DND-41 (cell line): ENCODE measurements around the gene ZNF660.

Experiments
- EZH2 ChIP-seq: IDR thresholded peaks from 3 replicates; pipeline ENCODE4 v1.6.1; 2012; ENCODE audit warnings: borderline replicate concordance, low read depth, mild to moderate bottlenecking, moderate library complexity, low read length, inconsistent platforms; ENCODE audit not compliant: severe bottlenecking
- TF ChIP-seq, protein P1 (sequence below): IDR thresholded peaks from 2 replicates; pipeline ENCODE4 v1.5.1; 2012; ENCODE audit warnings: borderline replicate concordance, low read length, moderate library complexity, mild to moderate bottlenecking; ENCODE audit not compliant: poor library complexity, severe bottlenecking; ENCODE audit errors: extremely low read depth

GRCh38 chr3:44576613-44577012, 8.2 kb upstream of the ZNF660 start:
- TF ChIP-seq, protein P1, sequence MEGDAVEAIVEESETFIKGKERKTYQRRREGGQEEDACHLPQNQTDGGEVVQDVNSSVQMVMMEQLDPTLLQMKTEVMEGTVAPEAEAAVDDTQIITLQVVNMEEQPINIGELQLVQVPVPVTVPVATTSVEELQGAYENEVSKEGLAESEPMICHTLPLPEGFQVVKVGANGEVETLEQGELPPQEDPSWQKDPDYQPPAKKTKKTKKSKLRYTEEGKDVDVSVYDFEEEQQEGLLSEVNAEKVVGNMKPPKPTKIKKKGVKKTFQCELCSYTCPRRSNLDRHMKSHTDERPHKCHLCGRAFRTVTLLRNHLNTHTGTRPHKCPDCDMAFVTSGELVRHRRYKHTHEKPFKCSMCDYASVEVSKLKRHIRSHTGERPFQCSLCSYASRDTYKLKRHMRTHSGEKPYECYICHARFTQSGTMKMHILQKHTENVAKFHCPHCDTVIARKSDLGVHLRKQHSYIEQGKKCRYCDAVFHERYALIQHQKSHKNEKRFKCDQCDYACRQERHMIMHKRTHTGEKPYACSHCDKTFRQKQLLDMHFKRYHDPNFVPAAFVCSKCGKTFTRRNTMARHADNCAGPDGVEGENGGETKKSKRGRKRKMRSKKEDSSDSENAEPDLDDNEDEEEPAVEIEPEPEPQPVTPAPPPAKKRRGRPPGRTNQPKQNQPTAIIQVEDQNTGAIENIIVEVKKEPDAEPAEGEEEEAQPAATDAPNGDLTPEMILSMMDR = no peak
- no peak for TF ChIP-seq EZH2
